Measurements from ENCODE around the gene BBS9. TPM values are rescaled to one million over a fixed set of nuclear protein-coding genes. Genes with fewer than 3 reads are reported as not detected.
"Not testable (repeated sequence)": the region's sequence is repeated elsewhere in the genome, so short reads cannot be mapped to it uniquely, and the experiment has no call there.

BBS9 gene
- total and polyA plus RNA-seq, 4 donors, result 2.3 to 9.5 (median 4.5) TPM

- no peak overlapping the region for H3K9ac ChIP-seq (ENCODE audit: low read depth in 1 of 2, low read length in 2 of 2)
- no peak overlapping the region for H3K27ac ChIP-seq (ENCODE audit: low read depth in 1 of 2, low read length in 2 of 2)
- H3K4me1 ChIP-seq (ENCODE audit: control insufficient read depth in 4 of 4, insufficient read depth in 4 of 4, low read length in 3 of 4), result no peaks in the 10 kb centered on the region
- H3K4me3 ChIP-seq (ENCODE audit: low read depth in 1 of 3, low read length in 3 of 3), result no peak overlapping the region
- no peak for TF ChIP-seq RAD21 (IDR thresholded peaks at IDR 0.05)
- no peak for TF ChIP-seq TAF1 (conservative IDR thresholded peaks at IDR 0.05)
- no peak for TF ChIP-seq MAX (IDR thresholded peaks at IDR 0.05)
- TF ChIP-seq EGR1 (IDR thresholded peaks at IDR 0.05; ENCODE audit: low read depth in 2 of 2), result no peak
- TF ChIP-seq GABPA (IDR thresholded peaks at IDR 0.05 in 1 of 2, conservative IDR thresholded peaks at IDR 0.05 in 1 of 2), result no peak
- no peak for TF ChIP-seq RXRA (IDR thresholded peaks at IDR 0.05)
- TF ChIP-seq HNF4G (IDR thresholded peaks at IDR 0.05), result no peak
- TF ChIP-seq SP1 (IDR thresholded peaks at IDR 0.05), result no peak
- TF ChIP-seq HNF4A (conservative IDR thresholded peaks at IDR 0.05), result no peak
- no peak for TF ChIP-seq FOXA1 (IDR thresholded peaks at IDR 0.05)
- no peak for TF ChIP-seq ZBTB33 (IDR thresholded peaks at IDR 0.05)
- no peak for TF ChIP-seq YY1 (IDR thresholded peaks at IDR 0.05)
- 97% methylated on average over 1 of the region's 1 CpG for WGBS
- no peaks in the 10 kb centered on the region for H3K27me3 ChIP-seq (ENCODE audit: control insufficient read depth in 4 of 4, insufficient read depth in 4 of 4, low read length in 3 of 4)
- H3K36me3 ChIP-seq (ENCODE audit: control insufficient read depth in 4 of 4, insufficient read depth in 3 of 4, low read depth in 1 of 4, low read length in 3 of 4), result peaks cover 0 to 1% (median 0%) of the 10 kb centered on the region in 4 donors
- peaks cover 0 to 5% (median 4%) of the 10 kb centered on the region in 4 donors for H3K9me3 ChIP-seq (ENCODE audit: control insufficient read depth in 4 of 4, low read length in 3 of 4)
- DNase-seq (ENCODE audit: low spot score), result no peak
Observed at GRCh38 chr7:33300131-33300530, 170.8 kb downstream of the BBS9 start.

GRCh38 chr7:33300742-33301141 is 171.4 kb downstream of the BBS9 start:
- Histone ChIP-seq H3K27me3 (ENCODE audit: control insufficient read depth in 4 of 4, insufficient read depth in 4 of 4, low read length in 3 of 4) (no peaks in the 10 kb centered on the region), H3K4me1 (ENCODE audit: control insufficient read depth in 4 of 4, insufficient read depth in 4 of 4, low read length in 3 of 4) (no peaks in the 10 kb centered on the region), H3K9me3 (ENCODE audit: control insufficient read depth in 4 of 4, low read length in 3 of 4) (peaks cover 0 to 5% (median 4%) of the 10 kb centered on the region in 4 donors), H3K27ac (ENCODE audit: low read depth in 1 of 2, low read length in 2 of 2) (no peak overlapping the region), H3K9ac (ENCODE audit: low read depth in 1 of 2, low read length in 2 of 2) (no peak overlapping the region), H3K36me3 (ENCODE audit: control insufficient read depth in 4 of 4, insufficient read depth in 3 of 4, low read depth in 1 of 4, low read length in 3 of 4) (peaks cover 0 to 1% (median 0%) of the 10 kb centered on the region in 4 donors), H3K4me3 (ENCODE audit: low read depth in 1 of 3, low read length in 3 of 3) (no peak overlapping the region)
- DNase-seq (ENCODE audit: low spot score), result no peak
- no peak for TF ChIP-seq RXRA (IDR thresholded peaks at IDR 0.05)
- TF ChIP-seq ZBTB33 (IDR thresholded peaks at IDR 0.05), result no peak
- no peak for TF ChIP-seq ATF3 (IDR thresholded peaks at IDR 0.05)
- TF ChIP-seq YY1 (IDR thresholded peaks at IDR 0.05), result no peak
- no peak for TF ChIP-seq EGR1 (IDR thresholded peaks at IDR 0.05; ENCODE audit: low read depth in 2 of 2)
- no peak for TF ChIP-seq HNF4A (conservative IDR thresholded peaks at IDR 0.05)
- TF ChIP-seq MAX (IDR thresholded peaks at IDR 0.05), result no peak
- TF ChIP-seq HNF4G (IDR thresholded peaks at IDR 0.05), result no peak
- TF ChIP-seq REST (IDR thresholded peaks at IDR 0.05), result no peak
- TF ChIP-seq CTCF (IDR thresholded peaks at IDR 0.05; ENCODE audit: low read depth, low read length, missing input control), result no peak

- not testable (repeated sequence) for DNase-seq (ENCODE audit: low spot score); H3K27me3 ChIP-seq (ENCODE audit: control insufficient read depth in 4 of 4, insufficient read depth in 4 of 4, low read length in 3 of 4); H3K9me3 ChIP-seq (ENCODE audit: control insufficient read depth in 4 of 4, low read length in 3 of 4); H3K27ac ChIP-seq (ENCODE audit: low read depth in 1 of 2, low read length in 2 of 2); H3K4me3 ChIP-seq (ENCODE audit: low read depth in 1 of 3, low read length in 3 of 3); H3K36me3 ChIP-seq (ENCODE audit: control insufficient read depth in 4 of 4, insufficient read depth in 3 of 4, low read depth in 1 of 4, low read length in 3 of 4); H3K4me1 ChIP-seq (ENCODE audit: control insufficient read depth in 4 of 4, insufficient read depth in 4 of 4, low read length in 3 of 4); H3K9ac ChIP-seq (ENCODE audit: low read depth in 1 of 2, low read length in 2 of 2)
- 97% methylated on average over 33 of the region's 33 CpGs for WGBS
Observed at GRCh38 chr7:33303978-33304557, 174.7 kb downstream of the BBS9 start.
